Transverse colon (tissue), 4 donors: Measurements from ENCODE around the gene ETV4.

ENCODE experiments used
- CTCF ChIP-seq, 5 experiments: fragments of 200-600 bp in 3 of 5; fragments of 450-650 bp in 2 of 5; sonication (generic) in 3 of 5; IDR thresholded peaks; 1 replicate in 2 of 5; 2 replicates in 3 of 5; pipeline ENCODE4 v1.5.1; 2016 to 2017; ENCODE audit warnings: antibody characterized with exemption in 5 of 5, inconsistent platforms in 3 of 5, mild to moderate bottlenecking in 2 of 5, moderate library complexity in 1 of 5
- POLR2A ChIP-seq: fragments of 450-650 bp; IDR thresholded peaks from one replicate; pipeline ENCODE4 v1.6.1; 2016; ENCODE audit warnings: antibody characterized with exemption, mild to moderate bottlenecking, moderate library complexity
- POLR2AphosphoS5 ChIP-seq, 3 donors: sonication (generic); formaldehyde crosslinking; IDR thresholded peaks; one replicate each; pipeline ENCODE4 v1.6.1; 2016; ENCODE audit warnings: antibody characterized with exemption in 3 of 3

- TF ChIP-seq POLR2AphosphoS5 (IDR thresholded peaks at IDR 0.05): no peak
- no peak for TF ChIP-seq CTCF (IDR thresholded peaks at IDR 0.05)
- TF ChIP-seq POLR2A: no peak
Observed at GRCh38 chr17:43524945-43525575, 21.1 kb downstream of the ETV4 start.
